GM12891 (cell line): ENCODE data around the gene WDR76.

Source experiments
- POLR2AphosphoS5 ChIP-seq: IDR thresholded peaks from 2 replicates; pipeline ENCODE4 v1.6.1; 2011; ENCODE audit warnings: low read depth, low read length, control low read depth
- SPI1 ChIP-seq: IDR thresholded peaks from 2 replicates; pipeline ENCODE4 v1.6.1; 2011; ENCODE audit warnings: low read depth, low read length, control low read depth

GRCh38 chr15:43791993-43792760 lies 34.6 kb upstream of the WDR76 start, which contains the start of gene SERF2:
- TF ChIP-seq SPI1 = no peak
- TF ChIP-seq POLR2AphosphoS5 = peak; percentile 98
